Keratinocyte (primary cell): ENCODE results near the gene C1orf53. TPM values are rescaled to one million over a fixed set of nuclear protein-coding genes. Genes with fewer than 3 reads are reported as not detected.
"Not testable (repeated sequence)": the region's sequence is repeated elsewhere in the genome, so short reads cannot be mapped to it uniquely, and the experiment has no call there.

ENCODE experiments used
- DNase-seq: peaks from one replicate; pipeline ENCODE4 v3.0.0-alpha.2; 2011; ENCODE audit warnings: low read depth, missing footprints, low spot score
- FAIRE-seq: peaks from 2 replicates; lab custom pipeline; 2011; peaks lifted over from hg19 to GRCh38; lab: Jason Lieb, UNC
- H2AFZ ChIP-seq: 2 replicates; pipeline ENCODE4 v1.6.0; 2012; ENCODE audit warnings: low read length, control low read depth, inconsistent platforms; ENCODE audit not compliant: control insufficient read depth
- H3K27ac ChIP-seq: 2 replicates; pipeline ENCODE4 v1.5.1; 2011; ENCODE audit warnings: low read length; ENCODE audit not compliant: control insufficient read depth, insufficient read depth
- H3K27me3 ChIP-seq: 3 replicates; pipeline ENCODE4 v1.6.0; 2011; ENCODE audit warnings: low read length; ENCODE audit not compliant: control insufficient read depth, insufficient read depth; ENCODE audit errors: extremely low read depth
- H3K36me3 ChIP-seq, 2 experiments: 2 replicates in 1 of 2; 3 replicates in 1 of 2; pipeline ENCODE4 v1.5.1; 2011; ENCODE audit warnings: low read length in 2 of 2, mild to moderate bottlenecking in 1 of 2; ENCODE audit not compliant: control insufficient read depth in 2 of 2, insufficient read depth in 2 of 2; ENCODE audit errors: extremely low read depth in 1 of 2
- H3K4me1 ChIP-seq: 3 replicates; pipeline ENCODE4 v1.5.1; 2011; ENCODE audit warnings: low read length; ENCODE audit not compliant: control insufficient read depth, insufficient read depth; ENCODE audit errors: extremely low read depth
- H3K4me2 ChIP-seq: 3 replicates; pipeline ENCODE4 v1.6.0; 2011; ENCODE audit warnings: low read depth, low read length; ENCODE audit not compliant: control insufficient read depth, insufficient read depth; ENCODE audit errors: extremely low read depth
- H3K4me3 ChIP-seq, 3 experiments: fragments of 200-600 bp in 1 of 3; sonication (generic) in 1 of 3; 2 replicates in 2 of 3; 3 replicates in 1 of 3; pipeline ENCODE4 v1.5.1; 2011 to 2016; ENCODE audit warnings: low read length in 3 of 3, mild to moderate bottlenecking in 3 of 3, control low read depth in 2 of 3, inconsistent platforms in 1 of 3, low read depth in 1 of 3, mixed read lengths in 1 of 3, mixed run types in 1 of 3, moderate library complexity in 1 of 3; ENCODE audit not compliant: control insufficient read depth in 2 of 3, insufficient read depth in 2 of 3; ENCODE audit errors: extremely low read depth in 1 of 3
- H3K79me2 ChIP-seq: 2 replicates; pipeline ENCODE4 v1.6.0; 2012; ENCODE audit warnings: low read length; ENCODE audit not compliant: control insufficient read depth, insufficient read depth
- H3K9ac ChIP-seq: 3 replicates; pipeline ENCODE4 v1.6.0; 2011; ENCODE audit warnings: low read length; ENCODE audit not compliant: control insufficient read depth, insufficient read depth; ENCODE audit errors: extremely low read depth
- H3K9me1 ChIP-seq: 3 replicates; pipeline ENCODE4 v1.6.0; 2011; ENCODE audit warnings: low read length; ENCODE audit not compliant: control insufficient read depth, insufficient read depth; ENCODE audit errors: extremely low read depth
- H3K9me3 ChIP-seq: 2 replicates; pipeline ENCODE4 v1.5.1; 2012; ENCODE audit warnings: low read depth, low read length; ENCODE audit not compliant: control insufficient read depth
- H4K20me1 ChIP-seq: 3 replicates; pipeline ENCODE4 v1.6.0; 2011; ENCODE audit warnings: low read length; ENCODE audit not compliant: control insufficient read depth, insufficient read depth; ENCODE audit errors: extremely low read depth
- EZH2 ChIP-seq: IDR thresholded peaks from one replicate; pipeline ENCODE4 v1.6.1; 2012; ENCODE audit warnings: inconsistent platforms, mild to moderate bottlenecking, low read length, moderate library complexity
- dilution Hi-C: fragments of 300-500 bp; cut with MboI; formaldehyde crosslinking; loops from one replicate; pipeline ENCODE4 v1.7.0; 2020; ENCODE audit warnings: low sequenced_read_pairs; ENCODE audit not compliant: extremely low pct_ligation_motif_present
- polyA plus RNA-seq, 5 experiments: library from polyadenylated mRNA; depleted of rRNA in 3 of 5; stranded (reverse) in 3 of 5; stranded (forward) in 1 of 5; unstranded in 1 of 5; fragments of >200 nt; gene quantifications; 1 replicate in 1 of 5; 2 replicates in 3 of 5; 3 replicates in 1 of 5; pipeline versions ENCODE4 v1.2.1 to v1.2.3, GENCODE V29; 2011 to 2012; ENCODE audit warnings: missing spikeins in 2 of 5, low read depth in 1 of 5, low replicate concordance in 1 of 5
- TF ChIP-seq, protein P1 (sequence below), 3 experiments: IDR thresholded peaks in 1 of 3; conservative IDR thresholded peaks in 1 of 3; optimal IDR thresholded peaks in 1 of 3; 2 replicates in 2 of 3; 3 replicates in 1 of 3; pipeline versions ENCODE3 to v1.5.1; 2011; ENCODE audit warnings: low read length in 3 of 3, mild to moderate bottlenecking in 3 of 3, moderate library complexity in 2 of 3, control low read depth in 1 of 3, inconsistent platforms in 1 of 3; ENCODE audit not compliant: insufficient read depth in 2 of 3; ENCODE audit errors: extremely low read depth in 1 of 3

Gene C1orf53
- polyA plus RNA-seq, 1 donor (not counting 4 experiments of a cell fraction or from before 2014, with no cell fraction given) = 6.2 TPM

DNA sequence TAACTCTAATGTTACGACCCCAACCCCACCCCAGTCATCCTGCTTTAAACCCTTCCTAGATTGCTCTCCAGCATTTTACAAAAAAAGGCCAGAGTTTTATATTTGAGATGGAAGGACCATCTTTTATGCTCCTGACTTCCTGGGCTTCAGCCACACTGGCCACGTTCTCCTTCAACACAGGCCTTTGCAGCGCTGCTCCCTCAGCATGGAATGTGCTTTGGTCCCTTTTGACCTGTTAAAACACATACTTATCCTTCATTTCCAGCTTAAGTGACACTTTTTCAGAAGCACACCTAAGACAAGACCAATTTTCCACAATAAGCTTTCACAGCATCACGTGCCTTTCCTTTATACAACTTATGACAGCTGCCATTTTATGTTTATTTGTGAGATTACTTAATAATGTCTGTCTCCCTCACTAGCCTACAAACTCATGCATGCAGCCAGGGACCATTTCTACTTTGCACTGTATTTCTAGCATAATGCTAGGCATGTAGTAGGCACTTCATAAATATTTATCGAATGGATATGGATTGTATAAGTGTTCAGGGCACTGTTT is 49.3 kb downstream of the C1orf53 start:
- dilution Hi-C loops = no loop called here
- TF ChIP-seq, protein P1, sequence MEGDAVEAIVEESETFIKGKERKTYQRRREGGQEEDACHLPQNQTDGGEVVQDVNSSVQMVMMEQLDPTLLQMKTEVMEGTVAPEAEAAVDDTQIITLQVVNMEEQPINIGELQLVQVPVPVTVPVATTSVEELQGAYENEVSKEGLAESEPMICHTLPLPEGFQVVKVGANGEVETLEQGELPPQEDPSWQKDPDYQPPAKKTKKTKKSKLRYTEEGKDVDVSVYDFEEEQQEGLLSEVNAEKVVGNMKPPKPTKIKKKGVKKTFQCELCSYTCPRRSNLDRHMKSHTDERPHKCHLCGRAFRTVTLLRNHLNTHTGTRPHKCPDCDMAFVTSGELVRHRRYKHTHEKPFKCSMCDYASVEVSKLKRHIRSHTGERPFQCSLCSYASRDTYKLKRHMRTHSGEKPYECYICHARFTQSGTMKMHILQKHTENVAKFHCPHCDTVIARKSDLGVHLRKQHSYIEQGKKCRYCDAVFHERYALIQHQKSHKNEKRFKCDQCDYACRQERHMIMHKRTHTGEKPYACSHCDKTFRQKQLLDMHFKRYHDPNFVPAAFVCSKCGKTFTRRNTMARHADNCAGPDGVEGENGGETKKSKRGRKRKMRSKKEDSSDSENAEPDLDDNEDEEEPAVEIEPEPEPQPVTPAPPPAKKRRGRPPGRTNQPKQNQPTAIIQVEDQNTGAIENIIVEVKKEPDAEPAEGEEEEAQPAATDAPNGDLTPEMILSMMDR (optimal IDR thresholded peaks at IDR 0.05 in 1 of 3, IDR thresholded peaks at IDR 0.05 in 1 of 3, conservative IDR thresholded peaks at IDR 0.05 in 1 of 3; ENCODE audit: extremely low read depth in 1 of 3, insufficient read depth in 2 of 3, low read length in 3 of 3) = no peak
- no peak for TF ChIP-seq EZH2
- H2AFZ ChIP-seq = no peak overlapping the region
- FAIRE-seq = no peak
- no peaks in the 10 kb centered on the region for H4K20me1 ChIP-seq
- no peaks in the 10 kb centered on the region for H3K79me2 ChIP-seq
- H3K27me3 ChIP-seq = no peaks in the 10 kb centered on the region
- H3K36me3 ChIP-seq = no peaks in the 10 kb centered on the region
- no peaks in the 10 kb centered on the region for H3K9me3 ChIP-seq
- no peak overlapping the region for H3K4me2 ChIP-seq
- no peak overlapping the region for H3K27ac ChIP-seq
- no peak for DNase-seq
- no peaks in the 10 kb centered on the region for H3K4me1 ChIP-seq
- H3K9ac ChIP-seq = no peak overlapping the region
- no peaks in the 10 kb centered on the region for H3K9me1 ChIP-seq
- H3K4me3 ChIP-seq = no peak overlapping the region

DNA sequence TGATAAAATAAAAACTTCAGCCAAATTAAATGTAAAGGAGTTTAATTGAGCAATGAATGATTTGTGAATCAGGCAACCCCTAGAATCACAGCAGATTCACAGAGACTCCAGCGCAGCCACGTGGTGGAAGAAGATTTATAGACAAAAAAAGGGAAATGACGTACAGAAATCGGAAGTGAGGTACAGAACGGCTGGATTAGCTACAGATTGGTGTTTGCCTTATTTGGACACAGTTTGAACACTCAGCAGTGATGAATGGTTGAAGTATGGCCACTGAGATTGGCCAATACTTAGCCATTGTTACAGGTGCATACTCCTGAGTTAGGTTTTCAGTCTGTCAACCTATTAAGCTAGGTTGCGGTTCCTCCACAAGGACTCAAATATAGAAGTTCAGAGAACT is 51.0 kb downstream of the C1orf53 start:
- H4K20me1 ChIP-seq, H3K9me3 ChIP-seq, DNase-seq, H2AFZ ChIP-seq, dilution Hi-C loops, FAIRE-seq, H3K9ac ChIP-seq, H3K79me2 ChIP-seq, H3K4me2 ChIP-seq, H3K9me1 ChIP-seq, H3K27ac ChIP-seq, H3K4me3 ChIP-seq, H3K27me3 ChIP-seq, H3K4me1 ChIP-seq, H3K36me3 ChIP-seq: not testable (repeated sequence)
